ENCODE data around the gene IGFBP7.
A peak's percentile ranks its signal among the peaks of the same experiment; 100 is the strongest.

IGFBP7 gene

DNA sequence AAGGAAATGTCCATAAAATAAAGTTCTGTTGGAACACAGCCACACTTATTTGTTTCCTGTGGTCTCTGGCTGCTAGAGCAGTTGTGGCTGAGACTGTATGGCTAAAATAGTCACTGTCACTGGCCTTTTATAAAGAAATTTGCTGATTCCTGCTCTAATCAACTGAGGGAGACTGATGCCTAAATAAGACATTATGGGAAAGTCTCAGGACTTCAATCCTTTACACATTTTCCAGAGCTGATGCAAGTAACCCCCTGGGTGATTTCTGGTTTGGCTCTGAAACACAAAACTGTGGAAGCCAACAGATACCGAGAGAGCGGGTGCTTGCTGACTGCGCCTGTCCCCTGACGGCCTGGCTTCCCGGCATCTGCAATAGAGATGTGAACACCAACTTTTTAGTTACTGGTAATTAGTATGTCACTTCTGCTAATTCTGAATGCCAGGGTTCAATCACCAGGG, 67.4 kb downstream of the IGFBP7 start:
- H3K23ac ChIP-seq (ENCODE audit: low read length): no peak overlapping the region
- H3K4me1 ChIP-seq (ENCODE audit: control insufficient read depth, low read depth, low read length): no peaks in the 10 kb centered on the region
- no peaks in the 10 kb centered on the region for H3K27me3 ChIP-seq (ENCODE audit: insufficient read depth, low read length, poor library complexity)
- no peak overlapping the region for H2BK120ac ChIP-seq (ENCODE audit: low read depth, low read length)
- H3K4me2 ChIP-seq (ENCODE audit: low read length): no peak overlapping the region
- H3K4me3 ChIP-seq (ENCODE audit: low read length): no peak overlapping the region
- H4K8ac ChIP-seq (ENCODE audit: low read depth, low read length): no peak overlapping the region
- H2BK5ac ChIP-seq (ENCODE audit: low read length): no peak overlapping the region
- no peak overlapping the region for H4K5ac ChIP-seq (ENCODE audit: low read length)
- no peak overlapping the region for H3K18ac ChIP-seq (ENCODE audit: low read length)
- H3K79me1 ChIP-seq (ENCODE audit: low read length): no peaks in the 10 kb centered on the region
- no peak overlapping the region for H2BK15ac ChIP-seq (replicated peaks; ENCODE audit: low read depth)
- WGBS (ENCODE audit: extremely low coverage, insufficient coverage, low lambda C conversion rate): no CpG with 5 or more reads among the region's 5 CpGs
- H3K56ac ChIP-seq (ENCODE audit: low read length): no peak overlapping the region
- no peak overlapping the region for H3K4ac ChIP-seq (ENCODE audit: low read depth, low read length)
- no peak for DNase-seq
- no peaks in the 10 kb centered on the region for H3K36me3 ChIP-seq (ENCODE audit: control insufficient read depth, insufficient read depth, low read length)
- H3K27ac ChIP-seq (ENCODE audit: low read depth, low read length): no peak overlapping the region
- no peaks in the 10 kb centered on the region for H3K79me2 ChIP-seq (ENCODE audit: control insufficient read depth, insufficient read depth, low read length)
- no peak overlapping the region for H2AK5ac ChIP-seq (ENCODE audit: low read length)
- H3K9ac ChIP-seq (ENCODE audit: low read length): no peak overlapping the region

DNA sequence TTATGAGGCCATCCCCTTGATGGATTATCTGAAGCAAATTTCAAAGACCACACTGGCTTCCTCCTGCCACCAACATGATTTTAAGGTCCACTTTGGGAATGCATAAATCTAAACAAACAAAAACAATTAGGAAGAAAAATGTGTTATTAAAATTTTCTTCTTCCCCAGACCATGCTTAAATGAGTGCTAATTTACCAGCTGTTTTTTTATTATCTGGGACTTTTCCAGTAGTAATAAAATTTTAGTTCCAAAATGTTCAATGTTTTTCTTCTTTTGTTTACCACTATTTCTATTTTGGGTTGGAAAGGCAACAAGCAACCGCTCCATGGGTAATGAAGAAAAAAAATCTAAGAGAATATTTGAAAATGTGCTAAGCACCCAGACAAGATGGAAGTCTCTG, 69.2 kb downstream of the IGFBP7 start:
- H3K27ac ChIP-seq (ENCODE audit: low read depth, low read length): no peak overlapping the region
- no CpG with 5 or more reads among the region's 1 CpG for WGBS (ENCODE audit: extremely low coverage, insufficient coverage, low lambda C conversion rate)
- no peaks in the 10 kb centered on the region for H3K36me3 ChIP-seq (ENCODE audit: control insufficient read depth, insufficient read depth, low read length)
- no peak overlapping the region for H2AK5ac ChIP-seq (ENCODE audit: low read length)
- H2BK5ac ChIP-seq (ENCODE audit: low read length): no peak overlapping the region
- H3K56ac ChIP-seq (ENCODE audit: low read length): no peak overlapping the region
- no peak overlapping the region for H4K8ac ChIP-seq (ENCODE audit: low read depth, low read length)
- no peak overlapping the region for H3K4me2 ChIP-seq (ENCODE audit: low read length)
- no peak overlapping the region for H2BK120ac ChIP-seq (ENCODE audit: low read depth, low read length)
- H3K18ac ChIP-seq (ENCODE audit: low read length): no peak overlapping the region
- H3K79me2 ChIP-seq (ENCODE audit: control insufficient read depth, insufficient read depth, low read length): no peaks in the 10 kb centered on the region
- H3K4me1 ChIP-seq (ENCODE audit: control insufficient read depth, low read depth, low read length): no peaks in the 10 kb centered on the region
- H4K5ac ChIP-seq (ENCODE audit: low read length): no peak overlapping the region
- no peak overlapping the region for H2BK15ac ChIP-seq (replicated peaks; ENCODE audit: low read depth)
- no peaks in the 10 kb centered on the region for H3K79me1 ChIP-seq (ENCODE audit: low read length)
- H3K27me3 ChIP-seq (ENCODE audit: insufficient read depth, low read length, poor library complexity): no peaks in the 10 kb centered on the region
- DNase-seq: no peak
- no peak overlapping the region for H3K4me3 ChIP-seq (ENCODE audit: low read length)
- H3K4ac ChIP-seq (ENCODE audit: low read depth, low read length): no peak overlapping the region
- no peak overlapping the region for H3K23ac ChIP-seq (ENCODE audit: low read length)
- H3K9ac ChIP-seq (ENCODE audit: low read length): no peak overlapping the region

DNA sequence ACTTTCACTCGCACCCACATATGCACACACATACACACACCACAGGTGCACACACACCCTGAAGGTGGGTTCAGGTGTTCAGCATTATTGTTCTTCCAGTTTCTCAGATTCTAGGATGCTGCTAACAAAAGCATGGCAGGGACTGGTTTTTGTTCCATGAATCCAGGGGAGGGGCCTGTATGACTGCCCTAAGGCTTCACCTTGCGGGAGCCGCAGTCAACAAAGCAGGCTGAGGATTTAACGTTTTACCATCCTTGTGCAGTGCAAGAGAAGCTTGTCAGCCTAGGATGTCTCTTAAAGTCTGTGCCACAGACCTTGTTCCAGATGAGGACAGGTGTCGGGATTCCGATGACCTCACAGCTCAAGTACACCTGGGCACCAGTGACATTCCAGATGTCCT, 69.7 kb downstream of the IGFBP7 start:
- Histone ChIP-seq H3K79me2 (ENCODE audit: control insufficient read depth, insufficient read depth, low read length) (no peaks in the 10 kb centered on the region), H3K36me3 (ENCODE audit: control insufficient read depth, insufficient read depth, low read length) (no peaks in the 10 kb centered on the region)

DNA sequence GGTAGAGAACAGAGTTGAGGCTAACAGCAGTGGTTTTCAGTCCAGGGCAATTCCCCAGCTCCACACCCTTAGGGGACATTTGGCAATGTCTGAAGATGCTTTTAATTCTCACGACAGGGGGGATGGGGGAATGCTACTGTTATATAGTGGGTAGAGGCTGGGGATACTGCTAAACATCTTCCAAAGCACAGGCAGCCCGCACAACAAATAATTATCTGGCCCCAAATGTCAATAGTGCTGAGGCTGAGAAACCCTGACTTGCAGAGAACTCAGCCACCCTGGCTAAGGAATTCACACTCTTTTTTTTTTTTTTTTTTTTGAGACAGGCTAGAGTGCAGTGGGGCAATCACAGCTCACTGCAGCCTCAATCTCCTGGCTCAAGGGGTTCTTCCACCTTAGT, 70.8 kb downstream of the IGFBP7 start:
- Histone ChIP-seq H3K18ac (ENCODE audit: low read length) (peak overlapping the region; percentile 41), H3K4me3 (ENCODE audit: low read length) (no peak overlapping the region), H2BK5ac (ENCODE audit: low read length) (no peak overlapping the region), H3K79me2 (ENCODE audit: control insufficient read depth, insufficient read depth, low read length) (no peaks in the 10 kb centered on the region), H3K4ac (ENCODE audit: low read depth, low read length) (no peak overlapping the region), H3K27ac (ENCODE audit: low read depth, low read length) (peak overlapping the region; percentile 2), H3K27me3 (ENCODE audit: insufficient read depth, low read length, poor library complexity) (no peaks in the 10 kb centered on the region), H3K79me1 (ENCODE audit: low read length) (no peaks in the 10 kb centered on the region), H2BK120ac (ENCODE audit: low read depth, low read length) (peak overlapping the region; percentile 56), H3K56ac (ENCODE audit: low read length) (no peak overlapping the region), H4K8ac (ENCODE audit: low read depth, low read length) (no peak overlapping the region), H4K5ac (ENCODE audit: low read length) (no peak overlapping the region), H3K36me3 (ENCODE audit: control insufficient read depth, insufficient read depth, low read length) (no peaks in the 10 kb centered on the region), H3K4me1 (ENCODE audit: control insufficient read depth, low read depth, low read length) (no peaks in the 10 kb centered on the region), H3K4me2 (ENCODE audit: low read length) (no peak overlapping the region), H2BK15ac (replicated peaks; ENCODE audit: low read depth) (no peak overlapping the region), H3K9ac (ENCODE audit: low read length) (no peak overlapping the region), H3K23ac (ENCODE audit: low read length) (no peak overlapping the region), H2AK5ac (ENCODE audit: low read length) (no peak overlapping the region)
- WGBS (ENCODE audit: extremely low coverage, insufficient coverage, low lambda C conversion rate): no CpG with 5 or more reads among the region's 2 CpGs
- DNase-seq: peak; percentile 58

More for the DNA sequence above, 69.7 kb downstream of the IGFBP7 start:
- Histone ChIP-seq H3K4ac (ENCODE audit: low read depth, low read length) (no peak overlapping the region), H3K27me3 (ENCODE audit: insufficient read depth, low read length, poor library complexity) (no peaks in the 10 kb centered on the region), H4K5ac (ENCODE audit: low read length) (no peak overlapping the region), H3K4me1 (ENCODE audit: control insufficient read depth, low read depth, low read length) (no peaks in the 10 kb centered on the region), H3K4me3 (ENCODE audit: low read length) (no peak overlapping the region), H3K4me2 (ENCODE audit: low read length) (no peak overlapping the region), H3K23ac (ENCODE audit: low read length) (no peak overlapping the region), H3K79me1 (ENCODE audit: low read length) (no peaks in the 10 kb centered on the region), H2BK5ac (ENCODE audit: low read length) (no peak overlapping the region), H2BK15ac (replicated peaks; ENCODE audit: low read depth) (no peak overlapping the region), H3K18ac (ENCODE audit: low read length) (no peak overlapping the region), H4K8ac (ENCODE audit: low read depth, low read length) (no peak overlapping the region), H2BK120ac (ENCODE audit: low read depth, low read length) (no peak overlapping the region), H3K9ac (ENCODE audit: low read length) (no peak overlapping the region), H3K27ac (ENCODE audit: low read depth, low read length) (no peak overlapping the region), H3K56ac (ENCODE audit: low read length) (no peak overlapping the region), H2AK5ac (ENCODE audit: low read length) (no peak overlapping the region)
- WGBS (ENCODE audit: extremely low coverage, insufficient coverage, low lambda C conversion rate): no CpG with 5 or more reads among the region's 6 CpGs
- DNase-seq: no peak

DNA sequence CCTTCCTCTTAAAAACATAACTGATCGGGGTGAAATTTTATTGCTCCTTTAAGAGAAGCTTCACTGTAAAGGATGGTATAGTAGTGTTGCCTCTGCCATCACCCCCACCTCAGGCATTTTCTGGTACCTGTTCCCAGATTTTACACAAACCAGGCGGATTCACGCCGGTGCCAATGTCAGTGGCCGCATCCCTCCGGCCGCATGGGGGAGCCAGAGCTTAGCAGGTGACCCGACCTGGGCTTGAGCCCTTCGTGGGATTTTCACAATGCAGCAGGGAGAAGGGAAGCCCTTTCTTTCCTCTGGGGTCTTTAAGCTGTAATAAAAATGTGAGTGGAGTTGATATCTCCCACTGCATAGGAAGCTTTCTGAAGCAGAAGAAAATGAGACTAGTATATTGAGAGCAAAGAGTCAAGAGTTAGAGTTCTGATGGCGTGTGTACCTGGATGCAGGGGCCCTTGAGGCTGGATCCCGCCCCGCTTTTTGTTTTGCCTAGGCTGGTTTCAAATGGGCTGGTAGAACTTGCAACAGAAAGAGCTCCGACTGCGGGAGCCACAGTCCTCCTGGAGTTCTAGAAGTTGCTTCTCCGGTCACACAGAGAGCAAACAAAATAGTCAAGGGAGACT, 72.1 kb downstream of the IGFBP7 start:
- peak; percentile 75 for DNase-seq
- H3K79me2 ChIP-seq (ENCODE audit: control insufficient read depth, insufficient read depth, low read length): no peaks in the 10 kb centered on the region
- H3K23ac ChIP-seq (ENCODE audit: low read length): no peak overlapping the region
- WGBS (ENCODE audit: extremely low coverage, insufficient coverage, low lambda C conversion rate): no CpG with 5 or more reads among the region's 15 CpGs
- no peak overlapping the region for H3K18ac ChIP-seq (ENCODE audit: low read length)
- H2BK5ac ChIP-seq (ENCODE audit: low read length): no peak overlapping the region
- no peak overlapping the region for H2BK120ac ChIP-seq (ENCODE audit: low read depth, low read length)
- peak overlapping the region; percentile 54 for H3K56ac ChIP-seq (ENCODE audit: low read length)
- H3K27me3 ChIP-seq (ENCODE audit: insufficient read depth, low read length, poor library complexity): no peaks in the 10 kb centered on the region
- H3K4ac ChIP-seq (ENCODE audit: low read depth, low read length): no peak overlapping the region
- H3K27ac ChIP-seq (ENCODE audit: low read depth, low read length): no peak overlapping the region
- H2BK15ac ChIP-seq (replicated peaks; ENCODE audit: low read depth): peak overlapping the region; percentile 1
- H3K4me1 ChIP-seq (ENCODE audit: control insufficient read depth, low read depth, low read length): no peaks in the 10 kb centered on the region
- H3K4me2 ChIP-seq (ENCODE audit: low read length): no peak overlapping the region
- no peak overlapping the region for H2AK5ac ChIP-seq (ENCODE audit: low read length)
- H4K8ac ChIP-seq (ENCODE audit: low read depth, low read length): no peak overlapping the region
- H4K5ac ChIP-seq (ENCODE audit: low read length): no peak overlapping the region
- no peaks in the 10 kb centered on the region for H3K36me3 ChIP-seq (ENCODE audit: control insufficient read depth, insufficient read depth, low read length)
- no peak overlapping the region for H3K4me3 ChIP-seq (ENCODE audit: low read length)
- no peak overlapping the region for H3K9ac ChIP-seq (ENCODE audit: low read length)
- H3K79me1 ChIP-seq (ENCODE audit: low read length): no peaks in the 10 kb centered on the region

DNA sequence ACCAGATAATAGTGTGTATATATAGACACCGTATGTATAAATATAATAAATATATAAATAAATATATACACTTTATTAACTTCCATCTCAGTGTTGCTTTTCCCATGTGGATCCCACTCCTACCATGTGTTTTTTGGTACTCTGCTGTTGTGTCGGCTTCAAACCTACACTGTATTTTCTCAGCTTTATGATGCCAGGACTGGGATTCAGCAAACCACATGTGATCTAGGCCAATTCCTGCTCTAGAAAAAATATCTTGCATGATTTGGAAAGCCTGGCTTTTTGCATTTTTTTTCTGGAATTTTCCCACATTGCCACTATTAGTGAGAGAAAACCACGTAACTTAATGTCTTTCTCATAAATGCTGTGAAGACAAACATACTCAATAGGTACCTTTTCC, 75.7 kb downstream of the IGFBP7 start:
- WGBS (ENCODE audit: extremely low coverage, insufficient coverage, low lambda C conversion rate): no CpG with 5 or more reads among the region's 3 CpGs
- Histone ChIP-seq H3K27ac (ENCODE audit: low read depth, low read length) (no peak overlapping the region), H3K79me2 (ENCODE audit: control insufficient read depth, insufficient read depth, low read length) (no peaks in the 10 kb centered on the region), H3K23ac (ENCODE audit: low read length) (no peak overlapping the region), H3K18ac (ENCODE audit: low read length) (no peak overlapping the region), H3K36me3 (ENCODE audit: control insufficient read depth, insufficient read depth, low read length) (peaks cover 3% of the 10 kb centered on the region), H3K27me3 (ENCODE audit: insufficient read depth, low read length, poor library complexity) (no peaks in the 10 kb centered on the region), H3K4me1 (ENCODE audit: control insufficient read depth, low read depth, low read length) (no peaks in the 10 kb centered on the region), H4K5ac (ENCODE audit: low read length) (no peak overlapping the region), H3K4me2 (ENCODE audit: low read length) (no peak overlapping the region), H4K8ac (ENCODE audit: low read depth, low read length) (no peak overlapping the region), H3K4me3 (ENCODE audit: low read length) (no peak overlapping the region), H3K79me1 (ENCODE audit: low read length) (no peaks in the 10 kb centered on the region), H3K9ac (ENCODE audit: low read length) (no peak overlapping the region), H2BK120ac (ENCODE audit: low read depth, low read length) (no peak overlapping the region), H2BK5ac (ENCODE audit: low read length) (no peak overlapping the region), H3K4ac (ENCODE audit: low read depth, low read length) (no peak overlapping the region), H2BK15ac (replicated peaks; ENCODE audit: low read depth) (no peak overlapping the region), H3K56ac (ENCODE audit: low read length) (no peak overlapping the region), H2AK5ac (ENCODE audit: low read length) (no peak overlapping the region)
- DNase-seq: no peak
